ENCODE data around the gene COX6B2. TPM values are rescaled to one million over a fixed set of nuclear protein-coding genes. Genes with fewer than 3 reads are reported as not detected.

COX6B2 gene
- total RNA-seq, 1 donor from 2014 or later: 0.26 TPM

- TF ChIP-seq, protein P1, sequence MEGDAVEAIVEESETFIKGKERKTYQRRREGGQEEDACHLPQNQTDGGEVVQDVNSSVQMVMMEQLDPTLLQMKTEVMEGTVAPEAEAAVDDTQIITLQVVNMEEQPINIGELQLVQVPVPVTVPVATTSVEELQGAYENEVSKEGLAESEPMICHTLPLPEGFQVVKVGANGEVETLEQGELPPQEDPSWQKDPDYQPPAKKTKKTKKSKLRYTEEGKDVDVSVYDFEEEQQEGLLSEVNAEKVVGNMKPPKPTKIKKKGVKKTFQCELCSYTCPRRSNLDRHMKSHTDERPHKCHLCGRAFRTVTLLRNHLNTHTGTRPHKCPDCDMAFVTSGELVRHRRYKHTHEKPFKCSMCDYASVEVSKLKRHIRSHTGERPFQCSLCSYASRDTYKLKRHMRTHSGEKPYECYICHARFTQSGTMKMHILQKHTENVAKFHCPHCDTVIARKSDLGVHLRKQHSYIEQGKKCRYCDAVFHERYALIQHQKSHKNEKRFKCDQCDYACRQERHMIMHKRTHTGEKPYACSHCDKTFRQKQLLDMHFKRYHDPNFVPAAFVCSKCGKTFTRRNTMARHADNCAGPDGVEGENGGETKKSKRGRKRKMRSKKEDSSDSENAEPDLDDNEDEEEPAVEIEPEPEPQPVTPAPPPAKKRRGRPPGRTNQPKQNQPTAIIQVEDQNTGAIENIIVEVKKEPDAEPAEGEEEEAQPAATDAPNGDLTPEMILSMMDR (IDR thresholded peaks at IDR 0.05; ENCODE audit: insufficient read depth, low read length, severe bottlenecking): no peak
- no peak overlapping the region for H3K4me3 ChIP-seq (ENCODE audit: low read depth, low read length)
- FAIRE-seq (no peak), DNase-seq (ENCODE audit: low read depth) (no peak)
- no peaks in the 10 kb centered on the region for H3K36me3 ChIP-seq (ENCODE audit: control insufficient read depth, insufficient read depth, low read length)
- H3K27me3 ChIP-seq (ENCODE audit: control insufficient read depth, insufficient read depth, low read length): no peaks in the 10 kb centered on the region
Observed at GRCh38 chr19:55311797-55312196, 42.7 kb downstream of the COX6B2 start.

- DNase-seq (ENCODE audit: low read depth): no peak
- Histone ChIP-seq H3K4me3 (ENCODE audit: low read depth, low read length) (no peak overlapping the region), H3K36me3 (ENCODE audit: control insufficient read depth, insufficient read depth, low read length) (no peaks in the 10 kb centered on the region), H3K27me3 (ENCODE audit: control insufficient read depth, insufficient read depth, low read length) (no peaks in the 10 kb centered on the region)
- FAIRE-seq: no peak
- TF ChIP-seq, protein P1 (IDR thresholded peaks at IDR 0.05; ENCODE audit: insufficient read depth, low read length, severe bottlenecking): no peak
Observed at GRCh38 chr19:55311397-55311796, 43.1 kb downstream of the COX6B2 start.

GRCh38 chr19:55310498-55310897 is 44.0 kb downstream of the COX6B2 start:
- no peak overlapping the region for H3K4me3 ChIP-seq (ENCODE audit: low read depth, low read length)
- no peaks in the 10 kb centered on the region for H3K27me3 ChIP-seq (ENCODE audit: control insufficient read depth, insufficient read depth, low read length)
- TF ChIP-seq, protein P1 (IDR thresholded peaks at IDR 0.05; ENCODE audit: insufficient read depth, low read length, severe bottlenecking): no peak
- no peaks in the 10 kb centered on the region for H3K36me3 ChIP-seq (ENCODE audit: control insufficient read depth, insufficient read depth, low read length)
- no peak for DNase-seq (ENCODE audit: low read depth)
- no peak for FAIRE-seq

- no peak for DNase-seq (ENCODE audit: low read depth)
- no peak for FAIRE-seq
- no peak overlapping the region for H3K4me3 ChIP-seq (ENCODE audit: low read depth, low read length)
- TF ChIP-seq, protein P1 (IDR thresholded peaks at IDR 0.05; ENCODE audit: insufficient read depth, low read length, severe bottlenecking): no peak
- no peaks in the 10 kb centered on the region for H3K27me3 ChIP-seq (ENCODE audit: control insufficient read depth, insufficient read depth, low read length)
- no peaks in the 10 kb centered on the region for H3K36me3 ChIP-seq (ENCODE audit: control insufficient read depth, insufficient read depth, low read length)
Observed at GRCh38 chr19:55309448-55309847, 45.1 kb downstream of the COX6B2 start.

GRCh38 chr19:55308281-55308680 is 46.2 kb downstream of the COX6B2 start:
- FAIRE-seq: no peak
- H3K4me3 ChIP-seq (ENCODE audit: low read depth, low read length): no peak overlapping the region
- H3K27me3 ChIP-seq (ENCODE audit: control insufficient read depth, insufficient read depth, low read length): no peaks in the 10 kb centered on the region
- no peaks in the 10 kb centered on the region for H3K36me3 ChIP-seq (ENCODE audit: control insufficient read depth, insufficient read depth, low read length)
- TF ChIP-seq, protein P1 (IDR thresholded peaks at IDR 0.05; ENCODE audit: insufficient read depth, low read length, severe bottlenecking): no peak
- no peak for DNase-seq (ENCODE audit: low read depth)

DNA sequence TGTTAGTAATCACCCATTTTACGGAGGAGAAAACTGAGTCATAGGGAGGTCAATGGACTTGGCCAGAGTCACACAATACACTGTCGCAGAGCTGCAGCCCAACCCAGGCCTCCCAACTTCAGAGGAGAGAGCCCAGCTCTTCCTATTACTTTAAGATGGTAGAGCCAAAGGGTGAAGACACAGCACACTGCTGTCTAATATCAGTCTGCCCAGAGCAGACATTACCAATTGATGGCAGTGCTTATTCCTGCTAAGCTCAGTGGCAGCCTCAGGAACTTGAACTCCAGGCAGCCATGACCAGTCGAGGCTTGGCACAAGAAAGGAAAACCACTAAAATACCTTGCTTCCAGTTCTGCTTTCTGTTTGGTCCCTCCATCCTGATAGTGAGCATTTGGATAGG is 47.8 kb downstream of the COX6B2 start:
- no peaks in the 10 kb centered on the region for H3K27me3 ChIP-seq (ENCODE audit: control insufficient read depth, insufficient read depth, low read length)
- DNase-seq (ENCODE audit: low read depth): no peak
- H3K4me3 ChIP-seq (ENCODE audit: low read depth, low read length): no peak overlapping the region
- no peaks in the 10 kb centered on the region for H3K36me3 ChIP-seq (ENCODE audit: control insufficient read depth, insufficient read depth, low read length)
- TF ChIP-seq, protein P1 (IDR thresholded peaks at IDR 0.05; ENCODE audit: insufficient read depth, low read length, severe bottlenecking): no peak
- no peak for FAIRE-seq

All from bronchial epithelial cell (primary cell).